ENCODE measurements around the gene BTF3. TPM values are rescaled to one million over a fixed set of nuclear protein-coding genes. Genes with fewer than 3 reads are reported as not detected.

BTF3 gene
- total and polyA plus RNA-seq, 2 of the 13 experiments (the other 11 are each of a cell fraction or from before 2014, with no cell fraction given) = 557 to 698 TPM

DNA sequence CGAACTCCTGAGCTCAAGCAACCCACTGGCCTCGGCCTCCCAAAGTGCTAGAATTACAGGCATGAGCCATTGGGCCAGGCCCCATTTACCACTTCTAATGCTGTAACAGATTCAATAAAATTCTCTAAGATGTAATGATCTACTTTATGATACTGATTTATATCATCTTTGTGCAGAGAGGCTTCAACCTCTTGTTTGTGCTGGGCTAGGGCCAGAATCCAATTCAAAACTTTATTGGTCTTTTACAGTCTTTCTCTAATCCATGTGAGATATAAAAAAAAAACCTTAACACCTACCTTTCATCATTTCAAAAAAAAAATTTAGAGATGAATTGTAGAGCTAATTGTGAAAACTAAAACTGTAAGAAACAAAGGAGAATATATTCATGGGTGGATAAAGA is 8.2 kb upstream of the BTF3 start:
- BruUV-seq (replicated peaks) = no TSS peak
- H3K27ac ChIP-seq (ENCODE audit: extremely low read length, insufficient read depth, low read length) = no peak overlapping the region
- WGBS (ENCODE audit: low lambda C conversion rate) = 7% methylated on average over 2 of the region's 2 CpGs
- TF ChIP-seq ZNF224 (CRISPR knock-in tag; IDR thresholded peaks at IDR 0.05) = no peak
- TF ChIP-seq HHEX (CRISPR knock-in tag; IDR thresholded peaks at IDR 0.05) = no peak
- no peak for TF ChIP-seq STAT5B (CRISPR knock-in tag; IDR thresholded peaks at IDR 0.05)
- no peak for TF ChIP-seq ZFP91 (CRISPR knock-in tag; IDR thresholded peaks at IDR 0.05; ENCODE audit: borderline replicate concordance)
- TF ChIP-seq, protein P1, sequence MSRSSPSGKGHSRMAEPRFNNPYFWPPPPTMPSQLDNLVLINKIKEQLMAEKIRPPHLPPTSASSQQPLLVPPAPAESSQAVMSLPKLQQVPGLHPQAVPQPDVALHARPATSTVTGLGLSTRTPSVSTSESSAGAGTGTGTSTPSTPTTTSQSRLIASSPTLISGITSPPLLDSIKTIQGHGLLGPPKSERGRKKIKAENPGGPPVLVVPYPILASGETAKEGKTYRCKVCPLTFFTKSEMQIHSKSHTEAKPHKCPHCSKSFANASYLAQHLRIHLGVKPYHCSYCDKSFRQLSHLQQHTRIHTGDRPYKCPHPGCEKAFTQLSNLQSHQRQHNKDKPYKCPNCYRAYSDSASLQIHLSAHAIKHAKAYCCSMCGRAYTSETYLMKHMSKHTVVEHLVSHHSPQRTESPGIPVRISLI (CRISPR knock-in tag; IDR thresholded peaks at IDR 0.05; ENCODE audit: borderline replicate concordance) = no peak
- TF ChIP-seq ATF7-NPFF (CRISPR knock-in tag; IDR thresholded peaks at IDR 0.05; ENCODE audit: low read depth) = no peak
- no peak for TF ChIP-seq TEF (CRISPR knock-in tag; IDR thresholded peaks at IDR 0.05)
- no peak for TF ChIP-seq HOXA3 (CRISPR knock-in tag; IDR thresholded peaks at IDR 0.05)
- TF ChIP-seq PHF21A (CRISPR knock-in tag; IDR thresholded peaks at IDR 0.05) = no peak
- no peak for TF ChIP-seq ZNF644 (CRISPR knock-in tag; IDR thresholded peaks at IDR 0.05; ENCODE audit: low read depth)
- TF ChIP-seq ZNF253 (CRISPR knock-in tag; IDR thresholded peaks at IDR 0.05; ENCODE audit: borderline replicate concordance) = no peak
- TF ChIP-seq POLR2AphosphoS5 (IDR thresholded peaks at IDR 0.05; ENCODE audit: low read depth, low read length) = no peak
- no peak for TF ChIP-seq RFX3 (CRISPR knock-in tag; IDR thresholded peaks at IDR 0.05)
- TF ChIP-seq KAT2B (IDR thresholded peaks at IDR 0.05; ENCODE audit: borderline replicate concordance, low read depth, low read length) = no peak
- TF ChIP-seq STAG1 (CRISPR knock-in tag; IDR thresholded peaks at IDR 0.05) = no peak
- no peak for TF ChIP-seq ATRX (CRISPR knock-in tag; IDR thresholded peaks at IDR 0.05; ENCODE audit: borderline replicate concordance)
- TF ChIP-seq ARNT2 (CRISPR knock-in tag; IDR thresholded peaks at IDR 0.05; ENCODE audit: low read depth) = no peak
- H3K4me2 ChIP-seq (ENCODE audit: low read depth, low read length) = no peak overlapping the region
- H3K36me3 ChIP-seq (replicated peaks in 1 of 2; ENCODE audit: control insufficient read depth in 1 of 2, insufficient read depth in 2 of 2, low read length in 2 of 2) = no peaks in the 10 kb centered on the region
- POLR2A ChIA-PET = no interaction called here
- no peak for ATAC-seq
- DNase-seq (ENCODE audit: low spot score) = no peak
- H3K4me3 ChIP-seq (replicated peaks in 1 of 3; ENCODE audit: insufficient read depth in 1 of 3, low read depth in 2 of 3, low read length in 3 of 3) = no peak overlapping the region
- in situ Hi-C loops (cut with HindIII; ENCODE audit: extremely low pct_ligation_motif_present, low pct_unique_long_range_greater_than_20kb) (no loop called here), intact Hi-C loops (cut with micrococcal nuclease; ENCODE audit: unreplicated experiment) (no loop called here)
- CTCF ChIA-PET (ENCODE audit: low intra/inter-chr PET ratio, low total read pairs) = no interaction called here
- peaks cover 0 to 19% of the 10 kb centered on the region in 2 experiments for H3K27me3 ChIP-seq (ENCODE audit: control insufficient read depth in 1 of 2, insufficient read depth in 2 of 2, low read length in 2 of 2)
- no peak for FAIRE-seq
- no peaks in the 10 kb centered on the region for H4K20me1 ChIP-seq (ENCODE audit: insufficient read depth, low read length)
- no peaks in the 10 kb centered on the region for H3K4me1 ChIP-seq (ENCODE audit: insufficient read depth, low read length)
- no peaks in the 10 kb centered on the region for H3K9me3 ChIP-seq (ENCODE audit: low read length)
- H3K9ac ChIP-seq (ENCODE audit: insufficient read depth, low read depth, low read length) = no peak overlapping the region
- no peak overlapping the region for H2AFZ ChIP-seq (ENCODE audit: low read length)
- no peaks in the 10 kb centered on the region for H3K79me2 ChIP-seq (ENCODE audit: insufficient read depth, low read length)
